IMR-90 (cell line): ENCODE data around the gene VARS2. TPM values are rescaled to one million over a fixed set of nuclear protein-coding genes. Genes with fewer than 3 reads are reported as not detected.

Source experiments
- ATAC-seq: fragments of 200-7000 bp; cut with Tn5 transposase; 2 replicates; pipeline ENCODE4 v1.9.1; 2020; ENCODE audit warnings: low read depth, mild to moderate bottlenecking, moderate library complexity
- BruUV-seq: library from RNA; stranded (reverse); fragments of 400-500 nt; replicated peaks from 2 replicates; lab custom pipeline; 2021; lab: Mats Ljungman, UMichigan
- CTCF ChIA-PET: fragments of 300-600 bp; formaldehyde crosslinking; extraction: SDS; loops from one replicate; lab custom pipeline; 2021; ENCODE audit warnings: antibody characterized with exemption; lab: Yijun Ruan, JAX
- POLR2A ChIA-PET: fragments of 300-600 bp; sonication (Branson Sonifier 250); formaldehyde crosslinking; loops from one replicate; lab custom pipeline; 2022; ENCODE audit warnings: antibody characterized with exemption; ENCODE audit not compliant: unreplicated experiment; lab: Charles Lee
- DNase-seq: peaks from one replicate; pipeline ENCODE4 v3.0.0; 2013
- H2AFZ ChIP-seq: replicated peaks from 2 replicates; pipeline ENCODE3; 2013; ENCODE audit warnings: low read length, mild to moderate bottlenecking; ENCODE audit not compliant: poor library complexity
- H2AK5ac ChIP-seq: 2 replicates; pipeline ENCODE4 v1.6.1; 2013; ENCODE audit warnings: low read depth, low read length, inconsistent platforms
- H2AK9ac ChIP-seq: replicated peaks from 2 replicates; pipeline ENCODE3; 2013; ENCODE audit warnings: mild to moderate bottlenecking, low read depth, low read length, moderate library complexity; ENCODE audit not compliant: poor library complexity
- H2BK120ac ChIP-seq: 2 replicates; pipeline ENCODE4 v1.6.1; 2013; ENCODE audit warnings: low read depth, low read length, inconsistent platforms
- H2BK15ac ChIP-seq: 3 replicates; pipeline ENCODE4 v1.6.1; 2013; ENCODE audit warnings: low read depth, low read length, inconsistent platforms
- H2BK20ac ChIP-seq: 2 replicates; pipeline ENCODE4 v1.6.1; 2013; ENCODE audit warnings: low read depth, mild to moderate bottlenecking, inconsistent platforms, low read length, moderate library complexity
- H2BK5ac ChIP-seq: 2 replicates; pipeline ENCODE4 v1.6.1; 2013; ENCODE audit warnings: mild to moderate bottlenecking, low read depth, low read length, inconsistent platforms; ENCODE audit not compliant: poor library complexity, severe bottlenecking
- H3K14ac ChIP-seq: replicated peaks from 2 replicates; pipeline ENCODE4 v1.6.1; 2013; ENCODE audit warnings: low read depth, low read length, inconsistent platforms
- H3K18ac ChIP-seq: 2 replicates; pipeline ENCODE4 v1.6.1; 2013; ENCODE audit warnings: low read depth, low read length, control low read depth
- H3K23ac ChIP-seq: 2 replicates; pipeline ENCODE4 v1.6.1; 2013; ENCODE audit warnings: low read depth, low read length, inconsistent platforms
- H3K27ac ChIP-seq: 2 replicates; pipeline ENCODE4 v1.5.1; 2013; ENCODE audit warnings: mild to moderate bottlenecking, control low read depth, low read length; ENCODE audit not compliant: insufficient read depth
- H3K27me3 ChIP-seq: 2 replicates; pipeline ENCODE4 v1.6.1; 2013; ENCODE audit warnings: low read length; ENCODE audit not compliant: control insufficient read depth, insufficient read depth
- H3K36me3 ChIP-seq: 2 replicates; pipeline ENCODE4 v1.6.1; 2013; ENCODE audit warnings: low read length, mixed read lengths; ENCODE audit not compliant: control insufficient read depth, insufficient read depth
- H3K4ac ChIP-seq: 2 replicates; pipeline ENCODE4 v1.6.1; 2013; ENCODE audit warnings: low read depth, low read length, inconsistent platforms
- H3K4me1 ChIP-seq: 2 replicates; pipeline ENCODE4 v1.6.1; 2013; ENCODE audit warnings: low read length, mixed read lengths; ENCODE audit not compliant: control insufficient read depth, insufficient read depth
- H3K4me2 ChIP-seq: 2 replicates; pipeline ENCODE4 v1.6.1; 2013; ENCODE audit warnings: low read depth, mild to moderate bottlenecking, control low read depth, low read length, moderate library complexity
- H3K4me3 ChIP-seq: 2 replicates; pipeline ENCODE4 v1.5.1; 2013; ENCODE audit warnings: low read depth, mild to moderate bottlenecking, control low read depth, low read length, moderate library complexity; ENCODE audit not compliant: insufficient read depth
- H3K56ac ChIP-seq: 2 replicates; pipeline ENCODE4 v1.6.1; 2013; ENCODE audit warnings: low read length, inconsistent platforms; ENCODE audit not compliant: insufficient read depth; ENCODE audit errors: extremely low read depth
- H3K79me1 ChIP-seq, 2 experiments: 2 replicates each; pipeline ENCODE4 v1.6.1; 2013; ENCODE audit warnings: low read length in 2 of 2, inconsistent platforms in 1 of 2, low read depth in 1 of 2
- H3K9ac ChIP-seq: 2 replicates; pipeline ENCODE4 v1.6.1; 2013; ENCODE audit warnings: low read depth, low read length, control low read depth
- H3K9me1 ChIP-seq: 2 replicates; pipeline ENCODE4 v1.6.1; 2013; ENCODE audit warnings: low read length, inconsistent platforms; ENCODE audit not compliant: insufficient read depth
- H3K9me3 ChIP-seq: 2 replicates; pipeline ENCODE4 v1.6.1; 2013; ENCODE audit warnings: low read length; ENCODE audit not compliant: control insufficient read depth, insufficient read depth
- H4K20me1 ChIP-seq: 2 replicates; pipeline ENCODE4 v1.6.1; 2013; ENCODE audit warnings: low read length, inconsistent platforms; ENCODE audit not compliant: insufficient read depth
- H4K5ac ChIP-seq: 2 replicates; pipeline ENCODE4 v1.6.1; 2013; ENCODE audit warnings: mild to moderate bottlenecking, low read depth, low read length, control low read depth
- H4K8ac ChIP-seq, 2 experiments: 2 replicates each; pipeline ENCODE4 v1.6.1; 2013; ENCODE audit warnings: low read depth in 2 of 2, low read length in 2 of 2, control low read depth in 1 of 2, inconsistent platforms in 1 of 2
- H4K91ac ChIP-seq: 2 replicates; pipeline ENCODE4 v1.6.1; 2013; ENCODE audit warnings: low read depth, low read length, inconsistent platforms; ENCODE audit not compliant: insufficient read depth
- BHLHE40 ChIP-seq: fragments of 150-350 bp; IDR thresholded peaks from 2 replicates; pipeline ENCODE4 v1.6.1; 2016; ENCODE audit warnings: mild to moderate bottlenecking, low read depth, low read length
- CEBPB ChIP-seq: IDR thresholded peaks from 2 replicates; pipeline ENCODE4 v1.6.1; 2012; ENCODE audit warnings: low read depth, low read length, improper control_type of control experiment
- CHD1 ChIP-seq: IDR thresholded peaks from 2 replicates; pipeline ENCODE4 v1.6.1; 2012; ENCODE audit warnings: low read depth, low read length, improper control_type of control experiment
- FOS ChIP-seq: fragments of 150-350 bp; IDR thresholded peaks from 2 replicates; pipeline ENCODE4 v1.6.1; 2016; ENCODE audit warnings: low read depth, low read length
- MAFK ChIP-seq: IDR thresholded peaks from 2 replicates; pipeline ENCODE4 v1.6.1; 2012; ENCODE audit warnings: low read depth, low read length, improper control_type of control experiment
- MAZ ChIP-seq: IDR thresholded peaks from 2 replicates; pipeline ENCODE4 v1.6.1; 2012; ENCODE audit warnings: low read depth, mild to moderate bottlenecking, low read length, improper control_type of control experiment, moderate library complexity, borderline replicate concordance
- MXI1 ChIP-seq: IDR thresholded peaks from 2 replicates; pipeline ENCODE4 v1.6.1; 2012; ENCODE audit warnings: low read depth, mild to moderate bottlenecking, low read length, moderate library complexity, borderline replicate concordance
- NFE2L2 ChIP-seq: fragments of 150-350 bp; IDR thresholded peaks from 2 replicates; pipeline ENCODE4 v1.6.1; 2016; ENCODE audit warnings: low read depth, mild to moderate bottlenecking, low read length
- POLR2A ChIP-seq: IDR thresholded peaks from 2 replicates; pipeline ENCODE4 v1.6.1; 2012; ENCODE audit warnings: mild to moderate bottlenecking, low read depth, low read length
- RAD21 ChIP-seq: IDR thresholded peaks from 2 replicates; pipeline ENCODE4 v1.6.1; 2012; ENCODE audit warnings: low read length, improper control_type of control experiment
- RCOR1 ChIP-seq: IDR thresholded peaks from 2 replicates; pipeline ENCODE4 v1.6.1; 2012; ENCODE audit warnings: mild to moderate bottlenecking, low read length, improper control_type of control experiment; ENCODE audit not compliant: insufficient replicate concordance
- RFX5 ChIP-seq: IDR thresholded peaks from 2 replicates; pipeline ENCODE4 v1.8.0; 2012; ENCODE audit warnings: low read depth, mild to moderate bottlenecking, low read length, moderate library complexity
- SMC3 ChIP-seq: fragments of 150-350 bp; IDR thresholded peaks from 2 replicates; pipeline ENCODE4 v1.6.1; 2016; ENCODE audit warnings: low read depth, mild to moderate bottlenecking, antibody characterized with exemption, low read length, moderate library complexity
- WGBS, 2 experiments: methylation state at CpG; one replicate each; pipeline versions ENCODE4 v1.1.5 to v1.1.7; 2013; ENCODE audit warnings: missing lambda C conversion rate in 2 of 2; ENCODE audit not compliant: insufficient read length in 1 of 2; ENCODE audit errors: extremely low coverage in 2 of 2; 5-methylcytosine and 5-hydroxymethylcytosine counted together
- dilution Hi-C: fragments of 300-500 bp; cut with HindIII; formaldehyde crosslinking; loops from one replicate; pipeline ENCODE4 v1.14.3; 2018; ENCODE audit warnings: low sequenced_read_pairs; ENCODE audit not compliant: unreplicated experiment
- in situ Hi-C: fragments of 300-500 bp; cut with MboI; formaldehyde crosslinking; loops from 3 replicates; pipeline ENCODE4 v1.14.3; 2019; ENCODE audit warnings: low sequenced_read_pairs, inconsistent platforms, mixed read lengths
- intact Hi-C: fragments of 100-400 bp; cut with micrococcal nuclease; formaldehyde crosslinking; loops from 2 replicates; pipeline ENCODE4 v1.10.0; 2022
- polyA plus RNA-seq, 3 experiments: library from polyadenylated mRNA; depleted of rRNA; stranded (reverse); fragments of >200 nt; gene quantifications; 2 replicates each; pipeline ENCODE4 v1.2.3, GENCODE V29; 2012; ENCODE audit warnings: low replicate concordance in 1 of 3
- total RNA-seq: library from RNA; depleted of rRNA; stranded (reverse); fragments of >200 nt; gene quantifications from 2 replicates; pipeline ENCODE4 v1.2.3, GENCODE V29; 2012
- TF ChIP-seq, protein P1 (sequence below): fragments of 150-350 bp; IDR thresholded peaks from 2 replicates; pipeline ENCODE4 v1.6.1; 2017; ENCODE audit warnings: mild to moderate bottlenecking, antibody characterized with exemption, low read length, low read depth
- TF ChIP-seq, protein P2 (sequence below): fragments of 150-350 bp; IDR thresholded peaks from 2 replicates; pipeline ENCODE4 v1.6.1; 2016; ENCODE audit warnings: low read depth, mild to moderate bottlenecking, low read length, moderate library complexity, borderline replicate concordance
- TF ChIP-seq, protein P3 (sequence below): conservative IDR thresholded peaks from 2 replicates; pipeline ENCODE4 v1.5.1; 2012; ENCODE audit warnings: mild to moderate bottlenecking, low read depth, low read length, improper control_type of control experiment

The VARS2 gene
- total and polyA plus RNA-seq, 2 of the 4 experiments (the other 2 are of a cell fraction) = 7.2 to 14.0 TPM

DNA sequence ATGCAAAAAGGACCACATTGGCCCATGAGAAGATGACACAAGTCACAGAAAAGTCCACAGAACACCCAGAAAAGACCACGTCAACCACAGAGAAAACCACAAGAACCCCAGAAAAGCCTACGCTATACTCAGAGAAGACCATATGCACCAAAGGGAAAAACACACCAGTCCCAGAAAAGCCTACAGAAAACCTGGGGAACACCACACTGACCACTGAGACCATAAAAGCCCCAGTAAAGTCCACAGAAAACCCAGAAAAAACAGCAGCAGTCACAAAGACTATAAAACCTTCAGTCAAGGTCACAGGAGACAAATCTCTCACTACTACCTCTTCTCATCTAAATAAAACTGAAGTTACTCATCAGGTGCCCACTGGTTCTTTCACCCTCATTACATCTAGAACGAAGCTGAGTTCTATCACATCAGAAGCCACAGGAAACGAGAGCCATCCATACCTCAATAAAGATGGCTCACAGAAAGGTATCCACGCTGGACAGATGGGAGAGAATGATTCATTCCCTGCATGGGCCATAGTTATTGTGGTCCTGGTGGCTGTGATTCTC is 38.0 kb downstream of the VARS2 start:
- in situ Hi-C loops (no loop called here), dilution Hi-C loops (no loop called here), intact Hi-C loops (no loop called here)
- Histone ChIP-seq H2AK5ac (no peak overlapping the region), H2AFZ (no peak overlapping the region), H2BK20ac (no peak overlapping the region), H4K20me1 (no peaks in the 10 kb centered on the region), H3K4ac (no peak overlapping the region), H3K14ac (no peak overlapping the region), H3K9me3 (peaks cover 9% of the 10 kb centered on the region), H3K9me1 (peaks cover 6% of the 10 kb centered on the region; the same call in 1 of the 2 replicates), H3K18ac (no peak overlapping the region), H3K4me3 (no peak overlapping the region), H4K91ac (no peak overlapping the region), H3K27me3 (peaks cover 68% of the 10 kb centered on the region), H3K9ac (no peak overlapping the region), H3K36me3 (no peaks in the 10 kb centered on the region), H3K56ac (no peak overlapping the region), H2BK15ac (no peak overlapping the region), H3K4me2 (no peak overlapping the region), H4K8ac (no peak overlapping the region), H3K4me1 (no peaks in the 10 kb centered on the region), H3K79me1 (no peaks in the 10 kb centered on the region), H3K23ac (no peak overlapping the region), H2AK9ac (no peak overlapping the region), H3K27ac (no peak overlapping the region), H4K5ac (no peak overlapping the region), H2BK5ac (no peak overlapping the region), H2BK120ac (no peak overlapping the region)
- DNase-seq (no peak), ATAC-seq (no peak)
- ChIA-PET POLR2A (no interaction called here), CTCF (no interaction called here)
- 83% methylated on average over 1 of the region's 5 CpGs; no CpG with 5 or more reads in 1 of the 2 experiments for WGBS, 2 experiments
- TF ChIP-seq MAFK = no peak
- TF ChIP-seq RAD21 = no peak
- TF ChIP-seq, protein P1, sequence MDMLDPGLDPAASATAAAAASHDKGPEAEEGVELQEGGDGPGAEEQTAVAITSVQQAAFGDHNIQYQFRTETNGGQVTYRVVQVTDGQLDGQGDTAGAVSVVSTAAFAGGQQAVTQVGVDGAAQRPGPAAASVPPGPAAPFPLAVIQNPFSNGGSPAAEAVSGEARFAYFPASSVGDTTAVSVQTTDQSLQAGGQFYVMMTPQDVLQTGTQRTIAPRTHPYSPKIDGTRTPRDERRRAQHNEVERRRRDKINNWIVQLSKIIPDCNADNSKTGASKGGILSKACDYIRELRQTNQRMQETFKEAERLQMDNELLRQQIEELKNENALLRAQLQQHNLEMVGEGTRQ = no peak
- TF ChIP-seq BHLHE40 = no peak
- TF ChIP-seq CHD1 = no peak
- TF ChIP-seq FOS = no peak
- no peak for TF ChIP-seq CEBPB
- TF ChIP-seq NFE2L2 = no peak
- TF ChIP-seq MXI1 = no peak
- TF ChIP-seq POLR2A = no peak
- TF ChIP-seq RFX5 = no peak
- TF ChIP-seq, protein P2, sequence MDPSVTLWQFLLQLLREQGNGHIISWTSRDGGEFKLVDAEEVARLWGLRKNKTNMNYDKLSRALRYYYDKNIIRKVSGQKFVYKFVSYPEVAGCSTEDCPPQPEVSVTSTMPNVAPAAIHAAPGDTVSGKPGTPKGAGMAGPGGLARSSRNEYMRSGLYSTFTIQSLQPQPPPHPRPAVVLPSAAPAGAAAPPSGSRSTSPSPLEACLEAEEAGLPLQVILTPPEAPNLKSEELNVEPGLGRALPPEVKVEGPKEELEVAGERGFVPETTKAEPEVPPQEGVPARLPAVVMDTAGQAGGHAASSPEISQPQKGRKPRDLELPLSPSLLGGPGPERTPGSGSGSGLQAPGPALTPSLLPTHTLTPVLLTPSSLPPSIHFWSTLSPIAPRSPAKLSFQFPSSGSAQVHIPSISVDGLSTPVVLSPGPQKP = no peak
- TF ChIP-seq SMC3 = no peak
- TF ChIP-seq MAZ = no peak
- TF ChIP-seq RCOR1 = no peak
- TF ChIP-seq, protein P3, sequence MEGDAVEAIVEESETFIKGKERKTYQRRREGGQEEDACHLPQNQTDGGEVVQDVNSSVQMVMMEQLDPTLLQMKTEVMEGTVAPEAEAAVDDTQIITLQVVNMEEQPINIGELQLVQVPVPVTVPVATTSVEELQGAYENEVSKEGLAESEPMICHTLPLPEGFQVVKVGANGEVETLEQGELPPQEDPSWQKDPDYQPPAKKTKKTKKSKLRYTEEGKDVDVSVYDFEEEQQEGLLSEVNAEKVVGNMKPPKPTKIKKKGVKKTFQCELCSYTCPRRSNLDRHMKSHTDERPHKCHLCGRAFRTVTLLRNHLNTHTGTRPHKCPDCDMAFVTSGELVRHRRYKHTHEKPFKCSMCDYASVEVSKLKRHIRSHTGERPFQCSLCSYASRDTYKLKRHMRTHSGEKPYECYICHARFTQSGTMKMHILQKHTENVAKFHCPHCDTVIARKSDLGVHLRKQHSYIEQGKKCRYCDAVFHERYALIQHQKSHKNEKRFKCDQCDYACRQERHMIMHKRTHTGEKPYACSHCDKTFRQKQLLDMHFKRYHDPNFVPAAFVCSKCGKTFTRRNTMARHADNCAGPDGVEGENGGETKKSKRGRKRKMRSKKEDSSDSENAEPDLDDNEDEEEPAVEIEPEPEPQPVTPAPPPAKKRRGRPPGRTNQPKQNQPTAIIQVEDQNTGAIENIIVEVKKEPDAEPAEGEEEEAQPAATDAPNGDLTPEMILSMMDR = no peak
- BruUV-seq = no TSS peak
